A673 (cell line): ENCODE results near the gene ADSS2.

Experiments
- EZH2 ChIP-seq: fragments of 200-600 bp; sonication (generic); IDR thresholded peaks from 2 replicates; pipeline ENCODE4 v1.6.1; 2017; ENCODE audit warnings: borderline replicate concordance, low read depth, mild to moderate bottlenecking, mixed read lengths, antibody characterized with exemption, low read length; ENCODE audit not compliant: poor library complexity, severe bottlenecking
- TF ChIP-seq, protein P1 (sequence below): fragments of 300-800, 200-600 bp; sonication (generic); conservative IDR thresholded peaks from 2 replicates; pipeline ENCODE4 v1.5.1; 2017; ENCODE audit warnings: low read depth, mild to moderate bottlenecking, antibody characterized with exemption, low read length, moderate library complexity, mixed read lengths

DNA sequence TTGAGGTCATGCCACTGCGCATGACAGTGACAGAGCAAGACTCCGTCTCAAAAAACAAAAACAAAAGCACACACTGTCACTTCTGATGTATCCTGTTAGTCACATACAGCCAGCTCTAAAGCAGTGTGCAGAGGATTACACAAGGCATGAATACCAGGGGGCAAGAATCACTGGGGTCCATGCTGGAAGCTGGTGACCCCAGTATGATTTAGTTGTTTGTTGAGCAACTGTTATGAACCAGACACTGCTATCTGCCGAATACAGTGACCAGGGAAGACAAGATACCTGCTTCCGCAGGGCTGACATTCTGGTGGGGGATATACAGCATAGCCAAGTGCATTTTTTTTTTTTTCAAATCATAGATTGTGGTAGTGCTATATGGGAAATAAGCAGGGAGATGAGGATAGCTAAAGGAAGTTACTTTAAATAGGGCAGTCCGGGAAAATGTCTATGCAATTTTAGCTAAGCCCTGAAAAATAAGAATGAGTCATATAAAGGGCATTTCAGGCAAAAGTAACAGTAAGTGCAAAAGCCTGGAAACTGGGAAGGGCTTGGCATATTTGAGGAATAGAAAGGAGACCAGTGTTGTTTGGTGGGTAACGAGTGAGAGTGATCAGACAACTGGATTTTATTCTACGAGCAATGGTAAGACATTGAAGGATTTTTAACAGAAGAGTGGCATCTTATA is 69.7 kb downstream of the ADSS2 start:
- TF ChIP-seq, protein P1, sequence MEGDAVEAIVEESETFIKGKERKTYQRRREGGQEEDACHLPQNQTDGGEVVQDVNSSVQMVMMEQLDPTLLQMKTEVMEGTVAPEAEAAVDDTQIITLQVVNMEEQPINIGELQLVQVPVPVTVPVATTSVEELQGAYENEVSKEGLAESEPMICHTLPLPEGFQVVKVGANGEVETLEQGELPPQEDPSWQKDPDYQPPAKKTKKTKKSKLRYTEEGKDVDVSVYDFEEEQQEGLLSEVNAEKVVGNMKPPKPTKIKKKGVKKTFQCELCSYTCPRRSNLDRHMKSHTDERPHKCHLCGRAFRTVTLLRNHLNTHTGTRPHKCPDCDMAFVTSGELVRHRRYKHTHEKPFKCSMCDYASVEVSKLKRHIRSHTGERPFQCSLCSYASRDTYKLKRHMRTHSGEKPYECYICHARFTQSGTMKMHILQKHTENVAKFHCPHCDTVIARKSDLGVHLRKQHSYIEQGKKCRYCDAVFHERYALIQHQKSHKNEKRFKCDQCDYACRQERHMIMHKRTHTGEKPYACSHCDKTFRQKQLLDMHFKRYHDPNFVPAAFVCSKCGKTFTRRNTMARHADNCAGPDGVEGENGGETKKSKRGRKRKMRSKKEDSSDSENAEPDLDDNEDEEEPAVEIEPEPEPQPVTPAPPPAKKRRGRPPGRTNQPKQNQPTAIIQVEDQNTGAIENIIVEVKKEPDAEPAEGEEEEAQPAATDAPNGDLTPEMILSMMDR, result no peak
- no peak for TF ChIP-seq EZH2
